GM23338 (cell line): Measurements from ENCODE around the gene OLIG3. TPM values are rescaled to one million over a fixed set of nuclear protein-coding genes. Genes with fewer than 3 reads are reported as not detected.

Experiments
- ATAC-seq: fragments of 200-7000 bp; cut with Tn5 transposase; 3 replicates; pipeline ENCODE4 v1.9.1; 2020
- DNase-seq: peaks from one replicate; pipeline ENCODE4 v3.0.0-alpha.2; 2015; ENCODE audit warnings: low spot score
- H2AFZ ChIP-seq: fragments of 200-600 bp; sonication (generic); 2 replicates; pipeline ENCODE4 v1.8.0; 2016; ENCODE audit warnings: antibody characterized with exemption, mild to moderate bottlenecking, moderate library complexity
- H3F3A ChIP-seq: fragments of 200-600 bp; sonication (generic); replicated peaks from 2 replicates; pipeline ENCODE4 v1.8.0; 2017; ENCODE audit warnings: antibody characterized with exemption, mixed run types, low read depth
- H3K27ac ChIP-seq: fragments of 200-600 bp; sonication (generic); 2 replicates; pipeline ENCODE4 v1.6.1; 2016; ENCODE audit warnings: low read depth
- H3K27me3 ChIP-seq: fragments of 200-600 bp; sonication (generic); 2 replicates; pipeline ENCODE4 v1.8.0; 2016; ENCODE audit warnings: mild to moderate bottlenecking, mixed run types, moderate library complexity; ENCODE audit not compliant: insufficient read depth
- H3K36me3 ChIP-seq: fragments of 200-600 bp; sonication (generic); 2 replicates; pipeline ENCODE4 v1.8.0; 2016; ENCODE audit warnings: mild to moderate bottlenecking; ENCODE audit not compliant: insufficient read depth
- H3K4me1 ChIP-seq: fragments of 200-600 bp; sonication (generic); 2 replicates; pipeline ENCODE4 v1.8.0; 2016; ENCODE audit warnings: mild to moderate bottlenecking, moderate library complexity; ENCODE audit not compliant: insufficient read depth
- H3K4me2 ChIP-seq: fragments of 200-600 bp; sonication (generic); 2 replicates; pipeline ENCODE4 v1.7.1; 2017; ENCODE audit warnings: mixed run types
- H3K4me3 ChIP-seq: fragments of 200-600 bp; sonication (generic); 2 replicates; pipeline ENCODE4 v1.6.1; 2016; ENCODE audit warnings: mixed run types
- H3K79me2 ChIP-seq: fragments of 200-600 bp; sonication (generic); replicated peaks from 2 replicates; pipeline ENCODE4 v1.8.0; 2017; ENCODE audit warnings: mild to moderate bottlenecking; ENCODE audit not compliant: insufficient read depth
- H3K9me2 ChIP-seq: fragments of 200-600 bp; sonication (generic); 2 replicates; pipeline ENCODE4 v1.8.0; 2017; ENCODE audit not compliant: insufficient read depth
- H4K20me1 ChIP-seq: fragments of 200-600 bp; sonication (generic); replicated peaks from 2 replicates; pipeline ENCODE4 v1.8.0; 2017; ENCODE audit warnings: mild to moderate bottlenecking; ENCODE audit not compliant: insufficient read depth
- H3K27ac Mint-ChIP-seq: 2 replicates; pipeline ENCODE4 v1.8.0; 2020; ENCODE audit warnings: inconsistent platforms, mild to moderate bottlenecking, moderate library complexity, mixed read lengths
- H3K27me3 Mint-ChIP-seq: 3 replicates; pipeline ENCODE4 v1.8.0; 2022; ENCODE audit warnings: low read depth, mild to moderate bottlenecking, moderate library complexity, mixed read lengths, inconsistent platforms; ENCODE audit not compliant: insufficient read depth, poor library complexity
- H3K36me3 Mint-ChIP-seq: 3 replicates; pipeline ENCODE4 v1.8.0; 2021; ENCODE audit warnings: low read depth, mild to moderate bottlenecking, inconsistent platforms, moderate library complexity, mixed read lengths
- H3K4me1 Mint-ChIP-seq: 3 replicates; pipeline ENCODE4 v1.8.0; 2020; ENCODE audit warnings: mild to moderate bottlenecking, inconsistent platforms, mixed read lengths
- H3K4me3 Mint-ChIP-seq: 3 replicates; pipeline ENCODE4 v1.8.0; 2021; ENCODE audit warnings: moderate library complexity, mild to moderate bottlenecking, inconsistent platforms, mixed read lengths
- H3K9me3 Mint-ChIP-seq: 3 replicates; pipeline ENCODE4 v1.8.0; 2020; ENCODE audit warnings: moderate library complexity, mild to moderate bottlenecking, inconsistent platforms, mixed read lengths
- CREB1 ChIP-seq: fragments of 250-450 bp; sonication (Bioruptor Pico); IDR thresholded peaks from 2 replicates; pipeline ENCODE4 v1.5.0; 2020; ENCODE audit warnings: low read depth, mild to moderate bottlenecking, moderate library complexity
- EZH2 ChIP-seq: fragments of 200-600 bp; sonication (generic); IDR thresholded peaks from one replicate; pipeline ENCODE4 v1.8.0; 2017; ENCODE audit warnings: antibody characterized with exemption, mild to moderate bottlenecking, low read depth; ENCODE audit not compliant: unreplicated experiment
- EZH2phosphoT487 ChIP-seq: fragments of 200-600 bp; sonication (generic); IDR thresholded peaks from one replicate; pipeline ENCODE4 v1.8.1; 2018; ENCODE audit warnings: antibody characterized with exemption; ENCODE audit not compliant: unreplicated experiment
- JUNB ChIP-seq: IDR thresholded peaks from one replicate; pipeline ENCODE4 v1.6.1; 2016; ENCODE audit warnings: antibody characterized with exemption; ENCODE audit not compliant: unreplicated experiment
- NANOG ChIP-seq: IDR thresholded peaks from 2 replicates; pipeline ENCODE4 v1.6.1; 2016; ENCODE audit warnings: antibody characterized with exemption, borderline replicate concordance
- POLR2AphosphoS5 ChIP-seq: IDR thresholded peaks from 2 replicates; pipeline ENCODE4 v1.6.1; 2016; ENCODE audit warnings: antibody characterized with exemption, low read depth
- REST ChIP-seq: IDR thresholded peaks from one replicate; pipeline ENCODE4 v1.6.1; 2018; ENCODE audit warnings: antibody characterized with exemption; ENCODE audit not compliant: unreplicated experiment
- STAT1 ChIP-seq: IDR thresholded peaks from one replicate; pipeline ENCODE4 v1.6.1; 2016; ENCODE audit warnings: antibody characterized with exemption; ENCODE audit not compliant: unreplicated experiment
- ZNF114 ChIP-seq: fragments of 250-450 bp; sonication (Bioruptor Pico); IDR thresholded peaks from 2 replicates; pipeline ENCODE4 v1.5.0; 2020; ENCODE audit warnings: mild to moderate bottlenecking, moderate library complexity
- ZNF462 ChIP-seq: fragments of 250-450 bp; sonication (Bioruptor Pico); IDR thresholded peaks from 2 replicates; pipeline ENCODE4 v1.5.0; 2020; ENCODE audit warnings: mild to moderate bottlenecking, moderate library complexity
- polyA plus RNA-seq: library from polyadenylated mRNA; unstranded; fragments of >200 nt; fragmentation: Nextera tagmentation; extraction: Ambion mirVana; gene quantifications from 2 replicates; pipeline ENCODE4 v1.2.1, GENCODE V29; 2016
- total RNA-seq: library from RNA; depleted of rRNA; stranded (reverse); fragments of >200 nt; shearing (Covaris generic); gene quantifications from 2 replicates; pipeline ENCODE4 v1.2.3, GENCODE V29; 2014
- TF ChIP-seq, protein P1 (sequence below), 2 experiments: fragments of 200-600 bp in 1 of 2; sonication (generic) in 1 of 2; conservative IDR thresholded peaks; 2 replicates each; pipeline versions ENCODE4 v1.5.1 to v1.6.1; 2016 to 2017; ENCODE audit warnings: antibody characterized with exemption in 2 of 2, low read depth in 2 of 2, mild to moderate bottlenecking in 2 of 2, moderate library complexity in 1 of 2

The OLIG3 gene
- total and polyA plus RNA-seq, 2 experiments from 2014 or later = 0.10 to 1.1 TPM

DNA sequence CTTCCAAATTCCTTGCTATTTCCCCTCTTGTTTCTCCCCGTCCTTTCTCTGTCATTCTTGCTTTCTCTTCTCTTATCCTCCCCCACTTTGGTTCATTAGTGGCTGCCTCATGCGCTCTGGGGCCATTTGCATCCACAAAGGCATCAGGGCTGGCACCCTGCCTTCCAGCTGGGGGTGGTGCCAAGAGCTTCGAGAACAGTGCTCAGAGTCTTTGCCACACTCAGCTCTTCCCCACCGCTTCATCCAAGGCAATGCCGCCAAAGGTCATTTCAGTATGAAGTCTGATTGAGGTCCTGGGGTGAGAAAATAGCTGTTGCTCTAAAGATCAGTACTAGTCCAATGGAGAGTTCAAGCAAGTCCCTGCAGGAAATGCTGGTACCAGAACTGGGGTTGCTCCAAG, 22.7 kb downstream of the OLIG3 start:
- Mint-ChIP-seq H3K4me3 (no peak overlapping the region), H3K9me3 (no peaks in the 10 kb centered on the region; the same call in 2 of the 3 replicates)

More for the DNA sequence above, 22.7 kb downstream of the OLIG3 start:
- TF ChIP-seq NANOG (no peak), REST (no peak), JUNB (no peak), EZH2 (no peak), ZNF462 (no peak), STAT1 (no peak), ZNF114 (CRISPR knock-in tag) (no peak), CREB1 (CRISPR knock-in tag) (no peak), EZH2phosphoT487 (no peak), POLR2AphosphoS5 (no peak)
- TF ChIP-seq, protein P1, sequence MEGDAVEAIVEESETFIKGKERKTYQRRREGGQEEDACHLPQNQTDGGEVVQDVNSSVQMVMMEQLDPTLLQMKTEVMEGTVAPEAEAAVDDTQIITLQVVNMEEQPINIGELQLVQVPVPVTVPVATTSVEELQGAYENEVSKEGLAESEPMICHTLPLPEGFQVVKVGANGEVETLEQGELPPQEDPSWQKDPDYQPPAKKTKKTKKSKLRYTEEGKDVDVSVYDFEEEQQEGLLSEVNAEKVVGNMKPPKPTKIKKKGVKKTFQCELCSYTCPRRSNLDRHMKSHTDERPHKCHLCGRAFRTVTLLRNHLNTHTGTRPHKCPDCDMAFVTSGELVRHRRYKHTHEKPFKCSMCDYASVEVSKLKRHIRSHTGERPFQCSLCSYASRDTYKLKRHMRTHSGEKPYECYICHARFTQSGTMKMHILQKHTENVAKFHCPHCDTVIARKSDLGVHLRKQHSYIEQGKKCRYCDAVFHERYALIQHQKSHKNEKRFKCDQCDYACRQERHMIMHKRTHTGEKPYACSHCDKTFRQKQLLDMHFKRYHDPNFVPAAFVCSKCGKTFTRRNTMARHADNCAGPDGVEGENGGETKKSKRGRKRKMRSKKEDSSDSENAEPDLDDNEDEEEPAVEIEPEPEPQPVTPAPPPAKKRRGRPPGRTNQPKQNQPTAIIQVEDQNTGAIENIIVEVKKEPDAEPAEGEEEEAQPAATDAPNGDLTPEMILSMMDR (conservative IDR thresholded peaks at IDR 0.05; ENCODE audit: low read depth in 2 of 2) = no peak
- Histone ChIP-seq H2AFZ (peak overlapping the region; percentile 93), H3F3A (no peaks in the 10 kb centered on the region), H3K9me2 (peaks cover 5% of the 10 kb centered on the region; the same call in 1 of the 2 replicates), H3K4me3 (no peak overlapping the region), H3K27me3 (no peaks in the 10 kb centered on the region), H3K79me2 (no peaks in the 10 kb centered on the region), H3K4me2 (no peak overlapping the region), H3K36me3 (no peaks in the 10 kb centered on the region), H3K4me1 (peaks cover 19% of the 10 kb centered on the region), H4K20me1 (no peaks in the 10 kb centered on the region), H3K27ac (no peak overlapping the region)
- DNase-seq (no peak), ATAC-seq (no peak; the same call in 2 of the 3 replicates)
- Mint-ChIP-seq H3K27me3 (peaks cover 3% of the 10 kb centered on the region), H3K36me3 (no peaks in the 10 kb centered on the region), H3K27ac (no peak overlapping the region), H3K4me1 (peaks cover 25% of the 10 kb centered on the region)
